NOMO-1 treated with DMSO at 0.1 percent for 48 hours (cell line): ENCODE measurements around the gene SYAP1.
"Not testable (repeated sequence)": the region's sequence is repeated elsewhere in the genome, so short reads cannot be mapped to it uniquely, and the experiment has no call there.

Source experiments
- DNase-seq: peaks from one replicate; lab custom pipeline; 2025; ENCODE audit not compliant: unreplicated experiment; lab: John Stamatoyannopoulos, UW

Gene SYAP1

DNA sequence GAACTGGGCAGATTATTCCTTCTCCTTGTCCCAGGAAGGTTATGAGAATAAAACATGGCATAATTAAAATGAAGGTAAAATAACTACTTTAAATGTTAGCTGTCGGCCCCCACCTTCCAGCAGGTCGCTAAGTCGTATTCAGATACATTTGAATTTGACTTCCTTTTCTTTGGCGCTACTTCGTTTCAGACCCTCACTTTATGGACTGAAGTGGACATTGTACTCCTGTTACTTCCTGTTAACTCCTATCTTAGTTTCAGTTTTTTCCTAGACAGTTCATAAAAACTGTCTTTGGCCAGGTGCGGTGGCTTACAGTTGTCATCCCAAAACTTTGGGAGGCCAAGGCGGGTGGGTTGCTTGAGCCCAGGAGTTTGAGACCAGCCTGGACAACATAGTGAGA is 5.7 kb downstream of the SYAP1 start:
- peak; percentile 8 for DNase-seq

DNA sequence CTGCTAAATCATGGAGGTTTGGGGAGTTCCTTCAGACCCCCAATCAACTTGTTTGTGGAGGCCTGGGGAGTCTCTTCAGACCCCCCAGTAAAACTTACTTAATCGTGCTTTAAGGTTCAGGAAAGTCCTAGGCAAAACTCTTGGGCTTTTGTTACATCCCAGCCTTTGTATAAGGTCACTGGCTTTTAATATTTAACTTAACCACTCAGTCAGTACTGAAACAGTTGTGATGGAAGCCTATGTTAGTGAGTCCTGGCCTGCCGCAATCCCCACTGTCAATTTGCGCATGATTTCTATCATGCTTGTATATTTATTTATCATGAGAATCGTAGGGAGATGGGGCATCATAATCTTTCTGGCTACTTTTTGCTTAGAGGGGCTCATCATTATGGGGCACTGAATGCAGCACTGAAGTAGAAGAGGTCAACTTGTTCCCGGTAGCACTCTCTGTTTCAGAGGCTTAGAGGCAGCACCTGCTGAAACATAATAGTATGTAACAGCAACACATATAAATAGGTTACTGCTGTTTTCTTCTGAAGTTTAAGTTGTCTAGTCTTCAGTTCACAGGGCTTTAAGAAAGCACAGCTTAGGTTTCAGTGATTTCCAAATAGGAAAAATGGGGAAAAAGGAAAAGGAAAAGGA is 7.1 kb downstream of the SYAP1 start:
- DNase-seq: not testable (repeated sequence)

DNA sequence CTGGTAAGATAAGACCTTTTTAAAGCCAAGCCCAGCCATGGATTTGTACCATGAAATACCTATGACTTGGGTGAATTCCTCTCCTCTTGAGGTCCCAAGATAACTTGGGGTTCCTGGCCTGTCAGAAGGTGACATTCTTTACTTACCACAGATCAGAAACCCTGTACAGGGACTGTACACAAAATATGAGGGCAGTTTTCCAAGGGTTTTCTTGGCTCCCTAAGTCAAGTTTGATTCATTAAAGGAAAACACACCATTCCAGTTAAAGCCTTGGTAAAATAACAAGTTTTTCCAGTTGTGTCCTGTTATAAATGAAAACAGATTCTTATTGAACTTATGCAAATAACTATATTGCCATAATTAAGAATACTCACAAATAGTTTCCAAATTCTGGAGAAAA is 8.2 kb downstream of the SYAP1 start:
- DNase-seq: no peak

DNA sequence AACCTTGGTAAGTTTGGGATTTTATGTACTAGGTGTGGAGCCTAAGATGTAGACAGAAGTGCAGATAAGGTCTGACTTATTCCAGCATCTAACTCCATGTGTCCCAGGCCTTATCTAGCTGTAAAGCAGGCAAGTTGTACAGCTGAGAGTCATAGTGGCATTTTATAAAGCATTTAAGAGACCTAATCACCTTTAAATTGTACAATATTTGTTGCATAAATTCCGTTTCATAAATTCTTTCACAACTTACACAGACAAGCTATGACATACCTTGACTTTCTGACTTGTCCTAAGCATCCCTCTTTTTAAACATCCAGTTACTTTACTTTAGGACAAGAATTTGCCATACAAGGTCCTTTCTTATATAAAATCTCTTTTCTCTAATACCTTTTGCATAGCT is 11.0 kb downstream of the SYAP1 start:
- DNase-seq: no peak

DNA sequence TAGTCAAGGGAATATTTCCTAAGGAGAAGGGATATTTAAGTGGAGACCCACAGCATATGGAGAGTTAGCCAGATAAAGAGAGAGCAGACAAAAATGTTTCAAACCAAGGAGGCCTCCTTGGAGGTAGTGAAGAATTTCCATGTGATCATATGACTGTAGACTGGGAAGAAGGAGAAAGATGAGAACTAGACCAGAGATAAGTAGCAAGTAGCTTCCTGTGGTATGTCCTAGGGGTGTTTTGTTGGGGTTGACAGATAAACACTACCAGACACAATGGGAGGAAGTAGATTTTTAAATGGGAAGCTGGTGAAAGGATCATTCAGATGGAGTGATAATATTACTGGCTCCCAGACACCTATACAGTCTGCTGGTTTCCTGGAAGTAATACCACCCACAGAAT is 13.6 kb downstream of the SYAP1 start:
- no peak for DNase-seq

DNA sequence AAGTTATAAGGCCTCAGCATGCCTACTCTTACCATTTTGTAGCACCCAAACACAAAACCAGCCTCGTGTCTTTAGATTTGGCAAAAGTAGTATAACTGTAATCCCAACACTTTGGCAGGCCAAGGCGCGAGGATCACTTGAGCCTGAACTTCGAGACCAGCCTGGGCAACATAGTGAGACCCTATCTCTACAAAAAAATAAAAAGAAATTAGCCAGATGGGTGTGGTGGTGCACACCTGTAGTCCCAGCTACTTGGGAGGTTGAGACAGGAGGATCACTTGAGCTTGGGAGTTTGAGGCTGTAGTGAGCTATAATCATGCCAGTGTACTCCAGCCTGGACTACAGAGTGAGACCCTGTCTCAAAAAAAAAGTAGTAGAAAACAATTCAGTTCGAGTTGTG is 17.6 kb downstream of the SYAP1 start:
- no peak for DNase-seq

DNA sequence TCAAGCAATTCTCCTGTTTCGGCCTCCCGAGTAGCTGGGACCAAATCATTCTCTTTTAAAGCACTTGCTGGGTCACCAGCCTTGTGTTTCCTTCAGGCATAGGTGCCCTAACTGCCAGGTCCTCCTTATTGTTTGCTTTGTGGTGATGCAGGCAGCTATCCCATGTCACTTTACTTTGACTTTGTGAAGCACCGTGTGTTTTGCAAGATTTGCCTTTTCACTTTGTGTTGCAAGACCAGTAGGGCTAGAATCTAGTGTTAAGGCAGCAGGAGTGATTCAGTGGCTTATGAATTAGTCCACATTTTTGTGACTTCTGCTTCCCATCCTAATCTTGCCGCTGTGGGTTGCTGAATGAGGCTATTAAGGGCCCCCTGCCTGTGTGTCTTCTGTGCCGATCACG is 20.2 kb downstream of the SYAP1 start:
- peak; percentile 72 for DNase-seq

DNA sequence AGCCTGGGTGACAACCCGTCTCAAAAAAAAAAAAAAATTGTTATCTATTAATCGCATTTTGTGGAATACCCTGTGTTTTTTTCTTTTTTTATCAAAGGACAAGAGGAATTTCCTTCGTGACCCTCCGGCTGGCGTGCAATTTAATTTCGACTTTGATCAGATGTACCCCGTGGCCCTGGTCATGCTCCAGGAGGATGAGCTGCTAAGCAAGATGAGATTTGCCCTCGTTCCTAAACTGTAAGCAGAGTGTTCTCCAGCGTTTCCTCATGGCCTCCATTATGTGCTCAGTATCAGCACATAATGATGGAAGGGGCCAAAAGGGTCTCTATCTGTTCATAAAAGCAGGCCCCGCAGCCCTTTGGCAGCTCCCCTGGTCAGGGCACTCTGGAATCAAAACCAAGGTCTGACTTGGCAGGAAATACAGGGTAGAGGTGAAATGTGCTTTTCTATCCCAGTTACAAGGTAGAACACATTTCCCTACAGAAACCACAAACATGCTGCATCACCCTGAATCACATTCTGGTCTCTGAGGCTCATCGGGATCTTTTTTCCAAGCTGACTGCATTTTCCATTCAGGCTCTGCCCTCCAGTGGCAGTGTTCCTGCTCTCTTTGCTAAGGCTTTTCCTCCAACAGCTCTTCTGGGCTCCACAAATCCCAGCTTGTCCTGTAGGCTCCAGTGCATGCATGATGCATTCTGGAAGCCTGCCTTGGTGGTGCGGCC is 24.4 kb downstream of the SYAP1 start:
- DNase-seq: no peak

DNA sequence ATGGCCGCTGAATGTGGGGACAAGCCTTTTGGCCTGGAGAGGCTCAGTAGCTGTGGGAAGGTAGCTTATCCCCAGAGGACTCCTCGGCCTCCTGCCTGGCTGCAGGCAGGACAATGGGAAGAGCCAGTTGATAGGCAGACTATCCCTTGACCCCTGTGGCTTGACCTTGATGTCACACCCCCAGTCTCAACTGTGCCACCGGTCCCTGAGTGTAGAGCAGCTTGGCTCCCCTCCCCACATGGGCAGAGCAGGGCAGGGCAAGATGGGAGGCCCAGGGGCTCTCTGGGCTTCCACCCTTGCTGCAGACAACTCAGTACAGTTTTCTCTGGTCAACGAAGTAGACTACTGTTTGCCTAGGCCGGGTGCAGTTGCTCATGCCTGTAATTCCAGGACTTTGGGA is 25.7 kb downstream of the SYAP1 start:
- DNase-seq: no peak

DNA sequence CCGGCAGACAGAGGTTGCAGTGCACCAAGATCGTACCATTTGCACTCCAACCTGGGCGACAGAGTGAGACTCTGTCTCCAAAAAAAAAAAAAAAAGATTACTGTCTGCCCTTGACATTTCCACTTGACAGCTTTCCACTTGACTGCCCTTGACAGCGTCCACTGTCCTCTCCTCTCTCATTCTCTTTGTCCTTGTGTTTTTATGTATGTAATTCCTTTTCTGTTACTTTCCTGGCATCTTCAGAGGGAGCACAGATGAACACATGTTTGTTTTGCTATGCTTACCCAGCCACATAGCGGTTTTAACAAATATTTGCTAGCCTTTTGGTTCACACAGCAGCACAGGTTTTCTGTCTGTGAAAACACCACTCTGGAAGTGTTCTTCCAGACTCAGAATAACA is 26.2 kb downstream of the SYAP1 start:
- DNase-seq: no peak

DNA sequence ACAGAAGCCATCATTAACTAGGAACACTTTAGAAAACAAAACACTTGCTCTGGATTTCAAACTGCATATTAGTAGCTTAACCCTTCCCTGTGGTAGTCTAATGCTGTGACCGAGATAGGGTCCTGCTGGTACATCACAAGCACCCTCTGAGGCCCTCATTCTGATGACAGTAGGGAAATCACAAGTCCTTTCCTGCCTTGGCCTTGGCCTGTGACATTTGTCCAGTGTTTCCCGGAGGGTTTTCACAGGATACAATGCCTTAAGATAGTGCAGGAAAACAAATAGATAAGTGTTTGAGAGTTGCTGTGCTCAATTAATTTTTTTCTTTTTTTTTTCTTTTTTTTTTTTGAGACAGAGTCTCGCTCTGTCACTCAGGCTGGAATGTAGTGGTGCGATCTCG is 29.0 kb downstream of the SYAP1 start:
- DNase-seq: no peak

DNA sequence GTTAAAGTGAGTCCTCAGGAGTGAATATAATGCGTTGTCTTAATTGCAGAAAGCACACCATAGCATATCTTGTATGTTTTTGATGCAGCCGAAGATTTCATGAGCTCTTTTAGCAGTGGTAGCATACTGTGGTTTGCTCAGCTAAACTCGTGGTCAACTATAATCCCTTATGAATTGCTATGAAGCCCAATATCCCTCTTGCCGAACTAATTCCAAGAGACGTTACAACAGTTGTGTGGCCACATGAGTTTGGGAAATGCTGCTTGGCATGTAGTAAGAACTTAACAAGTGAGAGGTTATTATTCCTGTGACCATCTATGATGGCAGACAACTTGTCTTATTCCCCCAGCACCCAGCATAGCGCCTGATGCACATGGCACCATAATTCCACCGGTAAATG is 30.7 kb downstream of the SYAP1 start:
- no peak for DNase-seq

DNA sequence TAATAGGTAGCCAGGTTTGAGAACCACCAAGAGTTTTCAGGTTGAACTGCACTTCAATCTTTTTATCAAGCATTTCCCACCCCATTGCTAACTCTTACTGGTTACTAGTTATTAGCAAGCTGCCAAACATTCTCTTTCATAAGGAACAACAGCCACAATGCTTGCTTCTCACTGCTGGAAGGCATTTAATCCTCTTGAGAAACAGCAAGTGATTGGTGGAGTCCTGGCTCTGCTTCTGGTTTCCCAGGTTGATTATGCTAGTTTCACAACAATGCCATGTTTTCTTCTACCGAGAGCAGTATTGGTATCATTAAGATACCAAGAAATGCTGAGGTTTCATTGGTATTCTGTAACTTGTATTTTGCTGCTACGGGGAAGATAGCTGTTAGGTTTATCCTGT is 34.6 kb downstream of the SYAP1 start:
- DNase-seq: no peak

DNA sequence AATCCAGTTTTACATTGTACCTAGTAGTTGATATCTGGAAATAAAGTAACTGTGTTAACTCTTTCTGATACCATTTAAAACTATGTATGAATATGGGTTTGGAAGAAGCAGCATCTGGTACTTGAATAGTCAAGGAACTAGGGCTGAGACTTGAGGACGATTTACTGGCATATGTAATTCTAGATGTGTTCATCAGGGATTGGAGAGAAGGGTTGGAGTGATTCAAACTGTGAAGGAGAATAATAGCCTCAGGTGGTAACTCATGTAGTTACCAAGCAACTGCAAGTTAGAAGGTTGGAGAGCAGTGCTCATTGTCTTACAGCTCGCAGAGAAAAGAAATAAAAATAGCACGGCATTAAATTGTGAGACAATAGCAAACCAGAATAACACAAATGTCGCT is 37.3 kb downstream of the SYAP1 start:
- DNase-seq: no peak

DNA sequence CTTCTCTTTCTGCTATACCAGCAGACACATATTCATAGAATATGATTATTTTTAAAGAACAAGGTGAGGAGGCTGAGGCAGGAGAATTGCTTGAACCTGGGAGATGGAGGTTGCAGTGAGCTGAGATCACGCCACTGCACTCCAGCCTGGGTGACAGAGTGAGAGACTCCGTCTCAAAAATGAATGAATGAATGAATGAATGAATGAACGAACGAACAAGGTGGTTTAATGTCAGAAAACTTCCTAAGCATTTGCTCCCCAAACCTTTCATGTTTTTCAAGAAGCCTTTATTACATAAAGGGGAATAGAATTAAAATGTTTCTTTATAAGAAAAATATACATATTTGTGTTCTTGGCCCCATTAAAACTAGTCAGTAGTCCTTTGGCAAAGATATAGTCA is 42.1 kb downstream of the SYAP1 start:
- not testable (repeated sequence) for DNase-seq

DNA sequence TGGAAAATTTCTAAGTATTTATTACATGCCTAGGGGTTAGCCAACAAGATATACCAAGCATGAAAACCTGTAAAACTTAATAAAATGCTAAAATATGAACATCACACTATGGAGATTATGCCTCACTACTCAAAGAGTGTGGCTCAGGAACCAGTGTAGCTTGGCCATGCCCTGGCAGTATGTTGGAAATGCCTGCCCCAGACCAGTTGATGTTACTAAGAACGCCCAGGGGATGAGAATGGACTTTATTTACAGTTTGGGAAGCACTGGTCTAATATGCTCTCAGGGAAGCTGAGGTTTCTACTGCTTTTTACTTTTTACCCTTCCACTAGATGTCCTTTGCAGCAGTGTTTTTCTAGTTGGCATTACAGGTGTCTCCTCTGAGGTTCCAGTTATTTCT is 43.2 kb downstream of the SYAP1 start:
- no peak for DNase-seq

DNA sequence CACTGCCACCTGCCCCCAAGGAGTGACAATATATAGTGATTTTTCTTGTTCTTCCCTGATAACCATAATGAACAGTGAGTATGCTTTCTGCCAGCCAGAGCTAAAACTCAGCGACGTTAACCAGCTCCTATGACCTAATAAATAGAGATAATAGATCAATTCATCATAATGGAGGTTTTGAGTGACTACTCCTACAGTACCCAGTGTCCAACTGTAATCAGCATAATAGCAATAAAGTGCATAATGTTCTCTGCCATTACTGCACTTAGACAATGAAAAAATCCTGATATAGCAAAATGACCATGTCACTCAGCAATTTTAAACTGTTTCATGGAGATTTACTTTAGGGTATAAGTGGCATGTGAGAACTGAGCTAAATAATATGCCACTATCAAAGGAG is 46.2 kb downstream of the SYAP1 start:
- no peak for DNase-seq

DNA sequence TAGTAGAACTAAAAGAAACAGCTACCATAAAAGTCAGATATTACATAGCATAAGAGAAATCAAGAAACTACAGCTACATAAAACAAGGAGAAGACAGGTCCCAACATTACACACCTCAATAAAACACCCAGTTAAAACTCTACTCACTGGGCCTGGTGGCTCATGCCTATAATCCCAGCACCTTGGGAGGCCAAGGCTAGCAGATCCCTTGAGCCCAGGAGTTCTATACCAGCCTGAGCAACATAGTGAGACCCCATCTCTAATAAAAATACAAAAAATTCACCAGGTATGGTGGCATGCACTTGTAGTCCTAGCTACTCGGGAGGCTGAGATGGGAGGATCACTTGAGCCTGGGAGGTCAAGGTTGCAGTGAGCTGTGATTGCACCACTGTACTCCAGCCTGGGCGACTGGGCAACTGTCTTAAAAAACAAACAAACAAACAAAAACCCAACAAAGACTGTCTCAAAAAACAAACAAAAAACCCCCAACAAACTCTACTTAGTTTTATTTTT is 51.6 kb downstream of the SYAP1 start:
- DNase-seq: no peak

DNA sequence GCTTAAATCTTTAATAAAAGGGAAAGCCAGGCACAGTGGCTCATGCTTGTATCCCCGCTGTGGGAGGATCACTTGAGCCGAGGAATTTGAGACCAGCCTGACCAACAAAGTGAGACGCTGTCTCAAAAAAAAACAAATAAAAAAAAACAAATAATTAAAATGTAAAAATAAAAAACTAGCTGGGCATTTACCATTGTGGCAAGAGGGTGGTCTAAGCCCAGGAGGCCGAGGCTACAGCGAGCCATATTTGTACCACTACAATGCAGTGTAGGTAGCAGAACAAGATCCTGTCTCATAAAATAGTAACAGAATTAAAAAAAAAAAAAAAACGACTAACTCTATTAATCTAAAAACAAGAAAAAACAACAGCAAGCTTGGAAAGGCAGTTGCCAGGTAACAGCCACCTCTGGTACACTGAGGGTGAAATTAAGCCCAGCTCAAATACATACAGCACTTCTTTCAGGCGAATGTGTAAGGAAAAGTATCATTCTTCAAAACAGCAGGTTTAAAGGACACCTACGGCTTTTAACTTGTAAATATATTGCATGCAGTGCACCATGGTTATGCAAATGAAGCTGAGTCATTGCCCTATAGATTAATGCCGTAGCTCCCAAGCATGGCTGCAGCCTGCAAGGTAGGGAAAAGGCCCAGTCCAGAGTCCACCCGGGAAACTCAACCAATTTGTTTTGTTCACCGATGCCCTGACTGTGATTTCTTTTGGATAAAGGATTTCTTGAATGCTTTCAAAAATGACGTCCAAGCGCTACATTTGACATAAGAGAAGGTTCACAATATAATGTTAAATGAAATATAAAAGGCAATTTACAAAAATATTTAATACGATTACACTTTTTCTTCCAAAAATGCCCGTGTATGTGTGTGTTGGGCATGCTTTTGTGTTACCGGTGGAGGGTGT is 52.3 kb downstream of the SYAP1 start:
- no peak for DNase-seq

DNA sequence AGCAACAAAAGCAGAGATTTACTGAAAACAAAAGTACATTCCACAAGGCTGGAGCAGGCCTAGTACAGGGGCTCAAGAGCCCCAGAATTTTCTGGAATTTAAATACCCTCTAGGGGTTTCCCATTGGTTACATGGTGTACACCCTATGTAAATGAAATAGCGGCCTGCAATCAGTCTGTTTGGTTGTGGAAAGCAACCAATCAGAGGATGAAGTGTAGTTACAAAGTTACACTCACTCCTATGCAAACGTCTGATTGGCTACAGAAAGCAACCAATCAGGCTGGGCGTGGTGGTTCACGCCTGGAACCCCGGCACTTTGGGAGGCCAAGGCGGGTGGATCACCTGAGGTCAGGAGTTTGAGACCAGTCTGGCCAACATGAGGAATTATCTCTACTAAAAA is 53.0 kb downstream of the SYAP1 start:
- no peak for DNase-seq

DNA sequence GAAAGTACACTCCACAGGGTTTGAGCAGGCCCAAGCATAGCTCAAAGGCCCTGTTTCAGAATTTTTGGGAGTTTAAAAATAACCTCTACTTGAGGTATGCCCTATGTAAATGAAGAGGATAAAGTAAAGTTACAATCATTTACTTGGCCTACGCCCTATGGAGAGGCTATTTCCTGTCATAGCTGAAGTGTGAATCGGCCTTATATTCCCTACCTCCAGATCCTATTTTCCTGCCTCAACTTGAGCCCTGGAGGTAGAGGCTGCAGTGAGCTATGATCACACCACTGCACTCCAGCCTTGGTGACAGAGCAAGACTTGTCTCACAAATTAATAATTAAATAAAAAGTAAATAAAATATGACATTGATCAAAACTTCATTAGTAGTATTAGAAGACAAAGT is 55.3 kb downstream of the SYAP1 start:
- no peak for DNase-seq

DNA sequence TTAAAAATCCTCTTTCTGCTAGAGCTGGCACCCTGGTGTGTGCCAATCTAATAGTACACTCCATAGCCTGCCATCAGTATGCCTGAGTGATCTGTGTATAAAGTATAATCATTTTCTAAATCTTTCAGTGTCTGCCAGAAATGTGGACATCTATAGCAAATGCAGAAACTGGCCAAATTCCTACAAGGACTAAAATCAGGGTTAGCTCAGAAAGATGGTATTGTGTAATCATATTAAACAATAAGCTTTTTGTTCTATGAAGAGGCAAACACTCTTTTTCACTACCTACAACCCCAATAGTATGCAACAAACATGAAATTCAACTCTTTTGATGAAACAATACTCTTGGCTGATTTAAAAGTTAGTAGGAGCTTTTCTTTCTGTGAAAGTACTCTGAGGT is 59.1 kb downstream of the SYAP1 start:
- no peak for DNase-seq
